Measurements from ENCODE around the gene AP1M1. TPM values are rescaled to one million over a fixed set of nuclear protein-coding genes. Genes with fewer than 3 reads are reported as not detected.

The AP1M1 gene
- total RNA-seq, 3 donors from 2014 or later, result 43.3 to 123 (median 75.7) TPM

DNA sequence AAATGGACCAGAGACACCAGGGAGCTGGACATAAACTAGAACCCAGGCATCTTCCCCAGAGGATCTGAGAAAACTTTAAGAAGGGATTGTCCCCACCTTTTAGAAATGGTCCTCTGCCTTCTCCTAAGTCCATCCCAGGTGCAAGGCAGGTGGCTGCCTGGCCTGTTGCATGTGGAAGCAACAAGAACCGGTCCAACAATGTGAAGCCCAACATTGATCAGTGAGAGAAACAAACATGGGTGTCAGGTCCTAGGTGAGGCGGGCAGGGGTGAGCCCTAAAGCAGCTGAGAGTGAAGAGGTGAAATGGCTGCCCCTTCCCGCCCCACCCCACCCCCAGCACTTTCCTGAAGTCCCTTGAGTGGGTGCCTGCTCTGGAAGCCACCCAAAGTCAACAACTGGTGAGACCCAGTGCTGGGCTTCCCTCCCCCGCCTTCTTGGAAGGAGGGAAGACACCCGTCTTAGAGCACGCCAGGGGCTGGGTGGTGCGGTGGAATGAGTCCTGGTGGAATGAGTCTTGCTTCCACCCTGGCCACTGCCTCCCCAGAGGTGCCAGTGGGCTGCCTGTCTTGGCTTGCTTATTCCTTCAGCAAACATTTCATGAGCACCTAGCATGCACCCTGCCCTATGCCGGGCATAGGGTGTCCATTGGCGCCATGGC is 1.7 kb downstream of the AP1M1 start:
- H3K27ac ChIP-seq, result peak overlapping the region in 1 of 2 donors; percentile 82
- TF ChIP-seq POLR2A (IDR thresholded peaks at IDR 0.05) (no peak), POLR2AphosphoS5 (IDR thresholded peaks at IDR 0.05) (no peak)
- TF ChIP-seq, protein P1, sequence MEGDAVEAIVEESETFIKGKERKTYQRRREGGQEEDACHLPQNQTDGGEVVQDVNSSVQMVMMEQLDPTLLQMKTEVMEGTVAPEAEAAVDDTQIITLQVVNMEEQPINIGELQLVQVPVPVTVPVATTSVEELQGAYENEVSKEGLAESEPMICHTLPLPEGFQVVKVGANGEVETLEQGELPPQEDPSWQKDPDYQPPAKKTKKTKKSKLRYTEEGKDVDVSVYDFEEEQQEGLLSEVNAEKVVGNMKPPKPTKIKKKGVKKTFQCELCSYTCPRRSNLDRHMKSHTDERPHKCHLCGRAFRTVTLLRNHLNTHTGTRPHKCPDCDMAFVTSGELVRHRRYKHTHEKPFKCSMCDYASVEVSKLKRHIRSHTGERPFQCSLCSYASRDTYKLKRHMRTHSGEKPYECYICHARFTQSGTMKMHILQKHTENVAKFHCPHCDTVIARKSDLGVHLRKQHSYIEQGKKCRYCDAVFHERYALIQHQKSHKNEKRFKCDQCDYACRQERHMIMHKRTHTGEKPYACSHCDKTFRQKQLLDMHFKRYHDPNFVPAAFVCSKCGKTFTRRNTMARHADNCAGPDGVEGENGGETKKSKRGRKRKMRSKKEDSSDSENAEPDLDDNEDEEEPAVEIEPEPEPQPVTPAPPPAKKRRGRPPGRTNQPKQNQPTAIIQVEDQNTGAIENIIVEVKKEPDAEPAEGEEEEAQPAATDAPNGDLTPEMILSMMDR (IDR thresholded peaks at IDR 0.05), result no peak
- H3K9me3 ChIP-seq, result no peaks in the 10 kb centered on the region
- no peaks in the 10 kb centered on the region for H3K36me3 ChIP-seq
- peak overlapping the region in 1 of 3 donors; percentile 86 for H3K4me3 ChIP-seq
- H3K4me1 ChIP-seq, result peaks cover 4 to 7% of the 10 kb centered on the region in 2 donors
- intact Hi-C loops (cut with DNase I; ENCODE audit: low total_unique reads), result no loop called here
- no peak for DNase-seq (ENCODE audit: low spot score in 2 of 2)
- no peaks in the 10 kb centered on the region for H3K27me3 ChIP-seq

DNA sequence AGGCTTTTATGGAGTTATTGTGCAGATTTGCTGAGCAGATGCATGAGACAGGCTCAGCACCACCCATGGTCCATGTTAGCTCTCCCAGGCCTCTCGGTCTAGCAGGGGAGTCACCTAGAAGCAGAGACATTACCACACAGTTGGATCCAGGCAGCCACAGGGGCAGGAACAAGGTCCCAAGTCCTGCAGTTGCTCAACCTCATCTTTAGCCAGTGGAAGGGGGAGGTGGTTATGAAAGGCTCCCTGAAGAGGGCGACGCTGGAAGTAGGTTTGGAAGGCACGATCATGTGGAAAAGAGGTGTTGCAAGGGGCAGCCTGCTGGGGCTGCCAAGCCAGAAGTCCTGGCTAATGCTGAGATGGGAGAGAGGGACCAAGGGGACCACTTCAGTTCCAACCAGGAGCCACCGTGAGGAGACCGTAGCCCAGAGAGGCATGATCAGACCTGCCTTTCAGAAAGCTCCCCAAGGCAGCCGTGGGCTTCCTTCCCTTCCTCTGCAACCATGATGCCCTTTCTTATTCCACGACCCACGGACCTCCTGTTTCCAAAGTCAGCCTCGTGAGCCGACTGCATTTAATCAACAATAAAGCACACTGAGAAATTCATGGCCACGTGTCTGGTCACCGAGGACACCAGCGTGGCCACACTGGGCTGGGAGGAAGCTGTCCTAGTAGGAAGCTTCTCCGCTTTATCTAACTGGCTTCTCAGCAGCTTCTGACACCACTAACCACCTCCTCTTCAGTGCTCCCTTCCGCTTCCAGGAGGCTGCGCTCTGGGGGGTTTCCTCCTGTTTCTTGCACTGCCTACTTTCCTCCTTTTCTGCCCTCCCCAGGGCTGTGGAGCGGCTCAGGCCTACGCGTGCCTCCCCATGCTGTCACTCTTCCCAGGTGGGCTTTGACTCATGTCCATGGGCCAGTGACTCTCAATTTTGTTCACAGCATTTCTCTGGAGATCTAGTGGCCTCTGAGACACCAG is 2.6 kb downstream of the AP1M1 start:
- H3K4me1 ChIP-seq, result peaks cover 4 to 7% of the 10 kb centered on the region in 2 donors
- H3K4me3 ChIP-seq, result peak overlapping the region in 1 of 3 donors; percentile 86
- H3K36me3 ChIP-seq, result no peaks in the 10 kb centered on the region
- intact Hi-C loops (cut with DNase I; ENCODE audit: low total_unique reads), result no loop called here
- DNase-seq (ENCODE audit: low spot score in 2 of 2), result no peak
- H3K9me3 ChIP-seq, result no peaks in the 10 kb centered on the region
- TF ChIP-seq POLR2A (IDR thresholded peaks at IDR 0.05), result no peak
- TF ChIP-seq POLR2AphosphoS5 (IDR thresholded peaks at IDR 0.05), result peak in 1 of 3 donors; percentile 77
- TF ChIP-seq, protein P1 (IDR thresholded peaks at IDR 0.05), result no peak
- peak overlapping the region in 1 of 2 donors; percentile 82 for H3K27ac ChIP-seq
- no peaks in the 10 kb centered on the region for H3K27me3 ChIP-seq

DNA sequence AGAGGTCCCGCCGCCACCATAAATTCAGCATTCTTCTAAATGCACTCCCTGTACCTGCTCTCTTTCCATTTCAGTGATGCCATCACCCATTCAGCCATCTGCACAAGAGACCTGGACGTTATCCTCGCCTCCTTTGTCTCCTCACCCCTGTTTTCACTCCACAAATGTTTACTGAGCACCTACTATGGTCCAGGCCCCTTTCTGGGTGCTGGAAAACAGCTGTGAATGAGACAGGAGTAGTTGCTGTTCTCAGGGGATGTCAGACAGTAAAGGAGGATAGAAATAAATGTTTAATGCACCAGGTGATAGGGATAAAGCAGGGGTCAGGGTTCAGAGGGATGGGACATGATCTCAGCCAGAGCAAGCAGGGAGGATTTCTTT is 3.3 kb downstream of the AP1M1 start:
- Histone ChIP-seq H3K36me3 (no peaks in the 10 kb centered on the region), H3K4me3 (no peak overlapping the region), H3K4me1 (peaks cover 4 to 7% of the 10 kb centered on the region in 2 donors), H3K27ac (peak overlapping the region in 1 of 2 donors; percentile 48), H3K27me3 (no peaks in the 10 kb centered on the region), H3K9me3 (no peaks in the 10 kb centered on the region)
- no peak for TF ChIP-seq POLR2A (IDR thresholded peaks at IDR 0.05)
- TF ChIP-seq, protein P1 (IDR thresholded peaks at IDR 0.05), result no peak
- TF ChIP-seq POLR2AphosphoS5 (IDR thresholded peaks at IDR 0.05), result no peak
- intact Hi-C loops (cut with DNase I; ENCODE audit: low total_unique reads), result no loop called here
- DNase-seq (ENCODE audit: low spot score in 2 of 2), result no peak

DNA sequence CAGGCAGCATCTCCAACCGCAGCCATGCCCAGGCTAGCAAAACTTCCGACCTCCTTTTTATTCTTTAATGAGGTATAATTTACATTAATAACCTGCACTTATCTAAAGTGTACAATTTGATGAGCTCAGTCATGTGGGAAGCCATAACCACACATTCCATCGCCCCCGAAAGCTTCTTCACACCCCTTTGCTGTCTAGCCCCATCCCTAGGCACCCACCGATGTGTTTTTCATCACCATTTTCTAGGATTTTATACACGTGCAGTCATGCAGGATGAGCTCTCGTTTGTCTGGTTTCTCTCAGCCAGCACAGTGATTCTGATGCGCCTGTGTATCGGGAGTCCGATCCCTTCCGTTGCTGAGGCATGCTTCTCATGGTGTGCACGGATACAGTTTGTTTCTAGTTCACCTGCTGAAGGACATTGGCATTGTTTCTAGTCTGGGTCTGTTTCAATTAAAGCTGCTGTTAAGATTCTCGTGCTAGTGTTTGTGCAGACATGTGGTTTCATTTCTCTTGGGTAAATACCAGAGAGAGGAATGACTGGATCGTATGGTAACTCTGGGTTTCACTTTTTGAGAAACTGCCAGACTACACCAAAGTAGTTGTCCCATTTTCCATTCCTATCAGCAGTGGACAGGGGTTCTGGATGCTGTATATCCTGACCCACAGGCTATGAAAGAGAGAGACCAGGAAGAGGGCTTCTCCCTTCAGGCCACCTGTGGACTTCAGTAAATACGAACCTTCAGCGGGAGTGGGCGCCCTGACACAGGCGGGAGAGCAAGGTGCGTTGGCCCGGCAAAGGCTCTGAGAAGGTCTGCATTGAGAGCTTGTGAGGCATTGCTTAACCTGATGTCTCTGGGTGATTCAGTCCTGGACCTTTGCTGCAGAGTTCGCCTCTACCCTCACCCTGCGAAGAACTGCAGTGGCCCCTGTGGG is 4.9 kb downstream of the AP1M1 start:
- no peak overlapping the region for H3K27ac ChIP-seq
- intact Hi-C loops (cut with DNase I; ENCODE audit: low total_unique reads), result no loop called here
- no peak overlapping the region for H3K4me3 ChIP-seq
- peaks cover 4 to 7% of the 10 kb centered on the region in 2 donors for H3K4me1 ChIP-seq
- TF ChIP-seq POLR2A (IDR thresholded peaks at IDR 0.05), result no peak
- no peak for TF ChIP-seq POLR2AphosphoS5 (IDR thresholded peaks at IDR 0.05)
- TF ChIP-seq, protein P1 (IDR thresholded peaks at IDR 0.05), result no peak
- no peaks in the 10 kb centered on the region for H3K27me3 ChIP-seq
- no peaks in the 10 kb centered on the region for H3K36me3 ChIP-seq
- DNase-seq (ENCODE audit: low spot score in 2 of 2), result no peak
- H3K9me3 ChIP-seq, result no peaks in the 10 kb centered on the region
